HepG2 (cell line): ENCODE data around the gene KMT2E. TPM values are rescaled to one million over a fixed set of nuclear protein-coding genes. Genes with fewer than 3 reads are reported as not detected.
"Not testable (repeated sequence)": the region's sequence is repeated elsewhere in the genome, so short reads cannot be mapped to it uniquely, and the experiment has no call there.

ENCODE experiments used
- ATAC-seq: fragments of 200-7000 bp; cut with Tn5 transposase; 3 replicates; pipeline ENCODE4 v1.9.1; 2020; ENCODE audit warnings: mild to moderate bottlenecking, moderate library complexity
- BruUV-seq: library from RNA; stranded (reverse); fragments of 400-500 nt; replicated peaks from 2 replicates; lab custom pipeline; 2021; lab: Mats Ljungman, UMichigan
- CTCF ChIA-PET: fragments of 300-600 bp; formaldehyde crosslinking; extraction: SDS; loops from one replicate; lab custom pipeline; 2021; ENCODE audit warnings: low total read pairs, inconsistent platforms, low intra/inter-chr PET ratio; lab: Yijun Ruan, JAX
- POLR2A ChIA-PET: fragments of 350-600 bp; sonication (Branson Sonifier 250); formaldehyde crosslinking; loops from one replicate; lab custom pipeline; 2020; ENCODE audit warnings: antibody characterized with exemption, inconsistent platforms; lab: Yijun Ruan, JAX
- DNase-seq: peaks from one replicate; pipeline ENCODE4 v3.0.0-alpha.2; 2015; ENCODE audit warnings: low spot score
- FAIRE-seq: peaks from 3 replicates; lab custom pipeline; 2011; peaks lifted over from hg19 to GRCh38; lab: Jason Lieb, UNC
- H2AFZ ChIP-seq: one replicate; pipeline ENCODE4 v1.6.1; 2011; ENCODE audit warnings: low read length, inconsistent platforms
- H3K27ac ChIP-seq: fragments of 300-600 bp; 3 replicates; pipeline ENCODE4 v1.8.0; 2011; ENCODE audit warnings: mixed run types, mild to moderate bottlenecking, mixed read lengths, low read length, inconsistent platforms; ENCODE audit not compliant: insufficient read depth; ENCODE audit errors: extremely low read length
- H3K27me3 ChIP-seq, 2 experiments: fragments of 200-600 bp in 1 of 2; 2 replicates in 1 of 2; 3 replicates in 1 of 2; pipeline versions ENCODE4 v1.6.0 to v1.8.0; 2011; ENCODE audit warnings: low read length in 2 of 2, mild to moderate bottlenecking in 2 of 2, moderate library complexity in 2 of 2, inconsistent platforms in 1 of 2; ENCODE audit not compliant: insufficient read depth in 2 of 2, control insufficient read depth in 1 of 2
- H3K36me3 ChIP-seq, 2 experiments: fragments of 200-600 bp in 1 of 2; replicated peaks in 1 of 2; 2 replicates in 1 of 2; 3 replicates in 1 of 2; pipeline versions ENCODE4 v1.5.1 to v1.8.0; 2011; ENCODE audit warnings: low read length in 2 of 2, inconsistent platforms in 1 of 2; ENCODE audit not compliant: insufficient read depth in 2 of 2, control insufficient read depth in 1 of 2
- H3K4me1 ChIP-seq: 2 replicates; pipeline ENCODE4 v1.5.1; 2012; ENCODE audit warnings: low read length, inconsistent platforms; ENCODE audit not compliant: insufficient read depth
- H3K4me2 ChIP-seq: 2 replicates; pipeline ENCODE4 v1.6.0; 2011; ENCODE audit warnings: low read depth, low read length, inconsistent platforms
- H3K4me3 ChIP-seq, 3 experiments: fragments of 200-600 bp in 1 of 3; sonication (generic), shearing (Covaris generic) in 1 of 3; replicated peaks in 1 of 3; 2 replicates each; pipeline ENCODE4 v1.5.1; 2011 to 2016; ENCODE audit warnings: low read length in 3 of 3, inconsistent platforms in 2 of 3, low read depth in 2 of 3, mild to moderate bottlenecking in 2 of 3, control low read depth in 1 of 3, mixed read lengths in 1 of 3; ENCODE audit not compliant: insufficient read depth in 1 of 3
- H3K79me2 ChIP-seq: one replicate; pipeline ENCODE4 v1.6.1; 2011; ENCODE audit warnings: low read length, inconsistent platforms; ENCODE audit not compliant: insufficient read depth
- H3K9ac ChIP-seq: 2 replicates; pipeline ENCODE4 v1.6.0; 2011; ENCODE audit warnings: mild to moderate bottlenecking, low read depth, low read length, inconsistent platforms; ENCODE audit not compliant: insufficient read depth
- H3K9me3 ChIP-seq: 2 replicates; pipeline ENCODE4 v1.5.1; 2012; ENCODE audit warnings: mild to moderate bottlenecking, low read length
- H4K20me1 ChIP-seq: 2 replicates; pipeline ENCODE4 v1.6.0; 2011; ENCODE audit warnings: inconsistent platforms, mild to moderate bottlenecking, low read length, moderate library complexity; ENCODE audit not compliant: insufficient read depth
- ATF7-NPFF ChIP-seq: sonication (generic); formaldehyde crosslinking; IDR thresholded peaks from 2 replicates; pipeline ENCODE4 v1.8.1; 2023; ENCODE audit warnings: mild to moderate bottlenecking, low read depth, missing genetic modification reagents, moderate library complexity
- POGK ChIP-seq: sonication (generic); formaldehyde crosslinking; conservative IDR thresholded peaks from 2 replicates; pipeline ENCODE4 v1.8.0; 2022; ENCODE audit warnings: mild to moderate bottlenecking, moderate library complexity, missing genetic modification reagents
- PTBP1 ChIP-seq: fragments of 200-400 bp; formaldehyde crosslinking; IDR thresholded peaks from 2 replicates; pipeline ENCODE4 v1.6.1; 2018; ENCODE audit warnings: low read length, low read depth; ENCODE audit not compliant: poor library complexity, severe bottlenecking
- SALL1 ChIP-seq: sonication (generic); formaldehyde crosslinking; IDR thresholded peaks from 2 replicates; pipeline ENCODE4 v1.8.0; 2022; ENCODE audit warnings: mild to moderate bottlenecking, missing genetic modification reagents
- SALL2 ChIP-seq: sonication (generic); formaldehyde crosslinking; IDR thresholded peaks from 2 replicates; pipeline ENCODE4 v1.8.1; 2023; ENCODE audit warnings: mild to moderate bottlenecking, missing genetic modification reagents, inconsistent platforms
- ZMYM4 ChIP-seq: sonication (generic); formaldehyde crosslinking; IDR thresholded peaks from 2 replicates; pipeline ENCODE4 v1.8.1; 2023; ENCODE audit warnings: mild to moderate bottlenecking, missing genetic modification reagents
- ZNF124 ChIP-seq: sonication (generic); formaldehyde crosslinking; IDR thresholded peaks from 2 replicates; pipeline ENCODE4 v1.4.0; 2020; ENCODE audit warnings: missing genetic modification reagents
- ZNF326 ChIP-seq: sonication (generic); formaldehyde crosslinking; IDR thresholded peaks from 2 replicates; pipeline ENCODE4 v1.4.0; 2020; ENCODE audit warnings: missing genetic modification reagents, borderline replicate concordance
- ZNF335 ChIP-seq: sonication (generic); formaldehyde crosslinking; IDR thresholded peaks from 2 replicates; pipeline ENCODE4 v1.4.0; 2020; ENCODE audit warnings: missing genetic modification reagents
- WGBS: methylation state at CpG from one replicate; pipeline ENCODE4 v1.1.6; 2017; ENCODE audit warnings: low lambda C conversion rate; 5-methylcytosine and 5-hydroxymethylcytosine counted together
- in situ Hi-C: cut with HindIII; loops from 2 replicates; pipeline ENCODE4 v1.10.0; 2017; ENCODE audit warnings: low pct_unique_long_range_greater_than_20kb; ENCODE audit not compliant: extremely low pct_ligation_motif_present
- intact Hi-C: fragments of 100-400 bp; cut with micrococcal nuclease; formaldehyde crosslinking; loops from one replicate; pipeline ENCODE4 v1.10.0; 2022; ENCODE audit not compliant: unreplicated experiment
- polyA plus RNA-seq, 8 experiments: library from polyadenylated mRNA; depleted of rRNA in 3 of 8; stranded (reverse) in 7 of 8; unstranded in 1 of 8; fragments of >200 nt; fragmentation: Illumina TruSeq in 4 of 8; extraction: Trizol in 4 of 8; gene quantifications; 2 replicates each; pipeline versions ENCODE4 v1.2.1 to v1.2.3, GENCODE V29; 2011 to 2016; ENCODE audit warnings: low read depth in 4 of 8, missing spikeins in 1 of 8, mixed read lengths in 1 of 8; ENCODE audit not compliant: insufficient read depth in 1 of 8
- total RNA-seq, 5 experiments: library from RNA; depleted of rRNA; stranded (reverse); fragments of >200 nt; fragmentation: Illumina TruSeq; extraction: Trizol; gene quantifications; 2 replicates each; pipeline ENCODE4 v1.2.3, GENCODE V29; 2016; ENCODE audit warnings: low read depth in 1 of 5
- TF ChIP-seq, protein P1 (sequence below): sonication (generic); formaldehyde crosslinking; IDR thresholded peaks from 2 replicates; pipeline ENCODE4 v1.5.0; 2020; ENCODE audit warnings: mild to moderate bottlenecking, missing genetic modification reagents, borderline replicate concordance

Gene KMT2E
- total and polyA plus RNA-seq, 2 of the 13 experiments (the other 11 are each of a cell fraction or from before 2014, with no cell fraction given), result 6.3 to 24.4 TPM

DNA sequence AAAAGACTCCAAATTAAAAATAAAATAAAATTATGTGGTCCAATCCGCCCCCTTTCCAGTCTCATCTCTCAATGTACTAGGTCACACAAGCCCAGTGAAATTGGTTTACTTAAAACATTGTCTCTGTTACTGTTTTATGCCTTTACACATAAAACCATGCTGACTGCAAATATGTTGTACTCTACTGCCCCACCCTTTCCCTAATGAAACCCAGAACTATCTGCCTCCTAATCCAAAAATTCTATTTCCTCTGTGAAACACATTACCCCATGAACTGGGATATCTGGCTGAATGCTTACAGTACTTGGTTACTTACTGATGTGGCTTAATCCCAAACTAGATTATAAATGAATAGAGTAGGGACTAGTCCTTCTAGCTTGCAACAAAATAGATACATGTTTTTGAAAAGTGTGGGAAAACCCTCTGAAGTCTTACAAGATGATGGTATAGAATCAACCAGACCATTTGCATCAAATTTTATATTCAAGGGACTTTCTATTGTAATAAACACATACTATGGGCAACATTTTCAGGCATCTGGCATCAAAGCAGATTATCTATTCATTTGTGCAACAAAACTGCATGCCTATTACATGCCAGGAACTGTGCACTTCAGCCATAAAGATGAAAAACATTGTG, 10.0 kb upstream of the KMT2E start (continued):
- TF ChIP-seq, protein P1, sequence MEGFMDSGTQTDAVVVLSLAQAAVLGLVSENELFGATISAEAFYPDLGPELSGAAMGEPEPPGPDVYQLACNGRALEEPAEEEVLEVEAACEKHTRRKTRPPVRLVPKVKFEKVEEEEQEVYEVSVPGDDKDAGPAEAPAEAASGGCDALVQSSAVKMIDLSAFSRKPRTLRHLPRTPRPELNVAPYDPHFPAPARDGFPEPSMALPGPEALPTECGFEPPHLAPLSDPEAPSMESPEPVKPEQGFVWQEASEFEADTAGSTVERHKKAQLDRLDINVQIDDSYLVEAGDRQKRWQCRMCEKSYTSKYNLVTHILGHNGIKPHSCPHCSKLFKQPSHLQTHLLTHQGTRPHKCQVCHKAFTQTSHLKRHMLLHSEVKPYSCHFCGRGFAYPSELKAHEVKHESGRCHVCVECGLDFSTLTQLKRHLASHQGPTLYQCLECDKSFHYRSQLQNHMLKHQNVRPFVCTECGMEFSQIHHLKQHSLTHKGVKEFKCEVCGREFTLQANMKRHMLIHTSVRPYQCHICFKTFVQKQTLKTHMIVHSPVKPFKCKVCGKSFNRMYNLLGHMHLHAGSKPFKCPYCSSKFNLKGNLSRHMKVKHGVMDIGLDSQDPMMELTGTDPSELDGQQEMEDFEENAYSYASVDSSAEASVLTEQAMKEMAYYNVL, result no peak
- TF ChIP-seq POGK (CRISPR knock-in tag) (no peak), ZMYM4 (no peak), ATF7-NPFF (CRISPR knock-in tag) (no peak), ZNF326 (CRISPR knock-in tag) (no peak), ZNF335 (no peak), ZNF124 (CRISPR knock-in tag) (no peak), PTBP1 (no peak), SALL2 (no peak)

DNA sequence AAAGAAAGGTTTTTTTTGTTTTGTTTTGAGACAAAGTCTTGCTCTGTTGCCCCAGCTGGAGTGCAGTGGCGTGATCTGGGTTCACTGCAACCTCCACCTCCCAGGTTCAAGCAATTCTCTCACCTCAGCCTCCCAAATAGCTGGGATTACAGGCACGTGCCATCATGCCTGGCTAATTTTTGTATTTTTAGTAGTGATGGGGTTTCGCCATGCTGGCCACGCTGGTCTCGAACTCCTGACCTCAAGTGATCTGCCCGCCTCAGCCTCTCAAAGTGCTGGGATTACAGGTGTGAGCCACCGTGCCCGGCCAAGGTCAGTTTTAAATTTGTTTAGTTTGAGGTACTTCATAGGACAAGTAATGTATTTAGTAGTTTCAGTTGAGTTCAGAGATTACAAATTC, 9.0 kb upstream of the KMT2E start:
- DNase-seq, POLR2A ChIA-PET, H3K27me3 ChIP-seq, ATAC-seq, H3K9ac ChIP-seq, H3K9me3 ChIP-seq, H3K4me3 ChIP-seq, H3K27ac ChIP-seq, CTCF ChIA-PET, in situ Hi-C loops, H3K4me2 ChIP-seq, FAIRE-seq, BruUV-seq, H2AFZ ChIP-seq, intact Hi-C loops: not testable (repeated sequence)
- 0 out of 2 replicates have a peak, but pooled peaks have one; percentile 14 for TF ChIP-seq SALL1 (CRISPR knock-in tag)
- WGBS, result 91% methylated on average over 8 of the region's 8 CpGs
- Histone ChIP-seq H3K79me2 (peaks cover 95% of the 10 kb centered on the region), H3K36me3 (peaks cover 5 to 29% of the 10 kb centered on the region in 2 experiments; a peak in 4 of 5 replicates), H4K20me1 (peaks cover 98% of the 10 kb centered on the region), H3K4me1 (peaks cover 89% of the 10 kb centered on the region)

- peaks cover 98% of the 10 kb centered on the region for H4K20me1 ChIP-seq
- 98% methylated on average over 12 of the region's 12 CpGs for WGBS
- H3K9ac ChIP-seq, FAIRE-seq, intact Hi-C loops, ATAC-seq, CTCF ChIA-PET, POLR2A ChIA-PET, H3K4me2 ChIP-seq, H3K4me3 ChIP-seq, in situ Hi-C loops, DNase-seq, H3K9me3 ChIP-seq, H3K27ac ChIP-seq, H3K27me3 ChIP-seq, BruUV-seq, H2AFZ ChIP-seq: not testable (repeated sequence)
- H3K36me3 ChIP-seq, result peaks cover 5 to 29% of the 10 kb centered on the region in 2 experiments; a peak in 4 of 5 replicates
- H3K79me2 ChIP-seq, result peaks cover 95% of the 10 kb centered on the region
- H3K4me1 ChIP-seq, result peaks cover 89% of the 10 kb centered on the region
Measured at GRCh38 chr7:105005486-105005885, 8.5 kb upstream of the KMT2E start.
